HG03378 (cell line): Measurements from ENCODE around the gene TSSK2.
"Not testable (repeated sequence)": the region's sequence is repeated elsewhere in the genome, so short reads cannot be mapped to it uniquely, and the experiment has no call there.

ENCODE experiments used
- ATAC-seq: cut with Tn5 transposase; IDR thresholded peaks from one replicate; pipeline ENCODE4 v1.9.1; 2021; ENCODE audit warnings: mild to moderate bottlenecking, moderate library complexity; ENCODE audit not compliant: unreplicated experiment

Gene TSSK2

GRCh38 chr22:19138217-19139000, 7.3 kb downstream of the TSSK2 start:
- no peak for ATAC-seq

GRCh38 chr22:19139001-19139356, 7.9 kb downstream of the TSSK2 start:
- ATAC-seq, result no peak

GRCh38 chr22:19139974-19140373, 8.9 kb downstream of the TSSK2 start:
- no peak for ATAC-seq

- no peak for ATAC-seq
Observed at GRCh38 chr22:19142394-19142793, 11.3 kb downstream of the TSSK2 start.

GRCh38 chr22:19143212-19143611, 12.1 kb downstream of the TSSK2 start:
- ATAC-seq, result no peak

GRCh38 chr22:19143967-19144400, 12.9 kb downstream of the TSSK2 start:
- ATAC-seq, result no peak

- ATAC-seq, result no peak
Observed at GRCh38 chr22:19146215-19146968, 15.3 kb downstream of the TSSK2 start.

GRCh38 chr22:19147195-19147780, 16.2 kb downstream of the TSSK2 start:
- no peak for ATAC-seq

GRCh38 chr22:19148417-19149046, 17.4 kb downstream of the TSSK2 start:
- ATAC-seq, result no peak

GRCh38 chr22:19149047-19149883, 18.2 kb downstream of the TSSK2 start:
- ATAC-seq, result no peak

- ATAC-seq, result no peak
Observed at GRCh38 chr22:19149991-19150390, 18.9 kb downstream of the TSSK2 start, which contains the start of gene GSC2. TSS of gene GSC2 (minus strand) at chr22:19150292. CDS start at chr22:19150283, 9 bp downstream.

- ATAC-seq, result no peak
Observed at GRCh38 chr22:19150482-19151328, 19.6 kb downstream of the TSSK2 start.

- no peak for ATAC-seq
Observed at GRCh38 chr22:19151329-19152191, 20.5 kb downstream of the TSSK2 start.

GRCh38 chr22:19152942-19153883, 22.1 kb downstream of the TSSK2 start:
- ATAC-seq, result no peak

- ATAC-seq, result not testable (repeated sequence)
Observed at GRCh38 chr22:19156109-19156508, 25.0 kb downstream of the TSSK2 start.

- not testable (repeated sequence) for ATAC-seq
Observed at GRCh38 chr22:19158649-19159048, 27.5 kb downstream of the TSSK2 start.

- ATAC-seq, result no peak
Observed at GRCh38 chr22:19164425-19164824, 33.3 kb downstream of the TSSK2 start.
